NCI-H1092 (cell line): Measurements from ENCODE around the gene BCAS1.

Experiments
- DNase-seq: peaks from one replicate; lab custom pipeline; 2025; lab: John Stamatoyannopoulos, UW

Gene BCAS1

DNA sequence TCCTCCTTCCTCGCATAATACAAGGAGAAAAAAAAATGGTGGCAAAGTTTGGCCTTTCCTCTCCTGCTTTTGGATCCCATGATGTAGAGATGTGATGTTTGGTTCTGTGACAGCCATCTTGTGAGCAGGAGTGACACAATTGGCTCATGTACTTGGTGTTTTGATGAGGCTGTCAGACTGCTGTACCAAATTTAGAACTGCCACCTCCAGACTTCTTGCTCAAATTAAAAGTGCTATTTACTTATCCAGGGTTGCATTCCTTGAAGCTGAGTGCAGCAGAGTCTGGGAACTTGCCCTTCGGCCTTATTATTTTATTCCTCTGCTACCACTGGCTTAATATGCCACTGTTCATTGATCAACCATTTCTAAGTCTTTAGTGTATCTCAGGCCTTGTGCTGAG lies 21.9 kb downstream of the BCAS1 start:
- DNase-seq, result no peak

DNA sequence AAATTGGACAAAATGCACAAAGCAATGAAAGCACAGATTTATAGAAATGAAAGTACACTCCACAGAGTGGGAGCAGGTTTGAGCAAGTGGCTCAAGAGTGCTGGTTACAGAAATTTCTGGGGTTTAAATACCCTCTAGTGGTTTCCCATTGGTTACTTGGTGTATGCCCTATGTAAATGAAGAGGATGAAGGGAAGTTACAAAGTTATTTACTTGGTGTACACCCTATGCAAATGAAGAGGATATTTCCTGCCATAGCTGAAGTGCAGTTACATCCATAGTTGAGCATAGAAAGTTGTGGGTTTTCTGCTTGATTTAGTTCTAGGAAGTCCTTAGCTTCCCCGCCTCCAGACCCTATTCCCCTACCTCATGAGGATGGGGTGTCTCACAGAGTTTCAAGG lies 22.7 kb downstream of the BCAS1 start:
- no peak for DNase-seq

DNA sequence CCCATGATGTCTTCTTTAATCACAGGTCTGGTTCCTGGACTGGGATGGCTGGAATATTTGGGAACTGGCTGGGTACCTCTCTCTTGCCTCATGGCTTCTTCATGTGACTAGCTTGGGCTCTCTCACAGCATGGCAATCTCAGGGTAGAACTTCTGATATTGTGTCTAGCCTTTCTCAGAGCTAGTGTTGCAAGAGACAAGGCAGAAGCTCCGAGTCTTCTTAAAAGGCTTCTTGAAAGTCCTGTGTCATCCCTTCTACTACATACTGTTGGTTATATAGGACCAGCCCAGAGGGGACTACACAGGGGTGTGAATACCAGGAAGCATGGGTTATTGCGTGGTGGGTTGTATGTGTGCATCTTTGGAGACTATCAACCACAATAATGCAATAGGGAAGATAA lies 23.3 kb downstream of the BCAS1 start:
- no peak for DNase-seq

DNA sequence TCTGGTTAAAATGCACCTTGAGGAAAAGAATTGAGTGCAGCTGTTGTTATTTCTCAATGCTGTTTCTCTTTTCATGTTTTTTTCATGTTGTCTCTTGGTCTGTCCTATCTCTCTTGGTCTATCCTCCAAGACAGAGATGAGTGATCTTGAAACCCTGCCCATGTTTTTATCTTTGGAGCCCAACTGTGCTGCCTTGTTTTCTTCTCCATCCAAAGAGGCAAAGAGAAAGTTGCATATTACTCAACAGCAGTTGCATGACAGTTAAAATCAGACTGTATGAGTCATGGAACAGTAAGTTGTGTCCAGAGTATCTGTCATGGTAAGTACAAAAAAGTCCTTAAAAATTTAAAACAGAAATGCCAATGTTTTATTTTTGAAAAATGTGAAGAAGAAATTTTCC lies 26.2 kb downstream of the BCAS1 start:
- no peak for DNase-seq

DNA sequence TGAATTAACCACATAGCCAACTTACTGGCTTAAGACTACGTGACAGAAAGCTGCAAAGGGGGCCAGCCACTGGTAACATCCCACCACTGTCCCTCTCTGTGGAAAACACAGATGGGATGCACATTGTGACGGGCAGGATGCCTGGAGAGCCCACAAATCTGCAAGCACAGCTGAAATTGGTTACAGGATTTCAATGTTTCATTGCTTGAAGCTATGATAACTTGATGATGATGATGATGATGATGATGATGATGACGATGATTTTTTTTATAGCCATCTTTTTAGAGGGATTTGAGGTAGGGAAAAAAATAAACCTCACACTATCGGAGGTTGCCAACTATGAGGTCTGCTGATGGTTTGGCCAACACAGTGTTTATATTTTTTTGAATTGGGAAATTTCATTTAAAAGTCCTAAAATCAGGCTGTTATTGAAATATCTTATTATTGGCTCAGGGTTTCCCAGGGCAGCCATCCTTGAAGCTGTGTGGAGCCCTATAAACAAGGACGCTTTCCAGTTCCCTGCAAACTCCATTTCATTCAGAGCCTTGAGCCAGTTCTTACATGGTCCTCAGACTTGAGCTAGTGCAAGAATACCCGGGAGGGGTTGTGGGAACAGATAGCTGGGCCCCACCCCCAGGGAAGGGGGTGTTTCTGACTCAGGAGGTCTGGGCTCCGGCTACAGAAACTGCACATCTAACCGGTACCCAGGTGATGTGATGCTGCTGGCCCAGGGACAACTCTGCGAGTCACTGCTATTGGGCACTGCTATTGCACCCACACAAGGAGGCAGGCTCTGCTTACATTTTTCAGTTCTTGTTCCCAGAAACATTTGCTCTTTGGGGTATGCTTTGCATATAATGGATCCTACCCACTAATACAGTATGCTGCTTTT lies 27.1 kb downstream of the BCAS1 start:
- no peak for DNase-seq

DNA sequence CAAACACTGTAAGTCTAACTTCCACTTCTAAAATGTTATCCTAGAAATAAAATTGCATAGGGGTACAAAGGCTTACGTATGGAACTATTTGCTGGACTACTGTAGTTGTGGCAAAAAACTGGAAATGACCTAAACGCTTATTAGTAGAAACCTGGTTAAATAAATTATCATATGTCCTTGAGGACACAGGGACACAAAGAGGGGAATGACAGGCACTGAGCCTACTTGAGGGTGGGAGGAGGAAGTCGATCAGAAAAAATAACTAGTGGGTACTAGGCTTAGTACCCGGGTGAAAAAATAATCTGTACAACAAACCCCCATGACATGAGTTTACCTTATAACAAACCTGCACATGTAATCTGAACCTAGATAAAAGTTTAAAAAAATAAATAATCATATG lies 28.4 kb downstream of the BCAS1 start:
- DNase-seq, result no peak

DNA sequence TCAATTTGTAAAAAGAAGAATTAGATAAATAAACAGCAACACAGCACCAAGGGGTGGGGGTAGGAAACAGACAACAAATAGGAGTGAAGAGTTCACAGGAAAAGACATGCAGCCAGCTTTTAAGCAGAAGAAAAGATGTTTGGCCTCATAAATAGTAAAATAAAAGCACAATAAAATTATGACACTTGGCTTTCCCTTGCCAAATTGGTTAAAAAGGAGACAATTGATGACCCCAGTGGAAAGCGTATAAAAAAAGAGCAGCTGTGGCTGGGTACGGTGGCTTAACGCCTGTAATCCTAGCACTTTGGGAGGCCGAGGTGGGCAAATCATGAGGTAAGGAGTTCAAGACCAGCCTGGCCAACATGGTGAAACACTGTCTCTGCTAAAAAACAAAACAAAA lies 29.1 kb downstream of the BCAS1 start:
- no peak for DNase-seq

DNA sequence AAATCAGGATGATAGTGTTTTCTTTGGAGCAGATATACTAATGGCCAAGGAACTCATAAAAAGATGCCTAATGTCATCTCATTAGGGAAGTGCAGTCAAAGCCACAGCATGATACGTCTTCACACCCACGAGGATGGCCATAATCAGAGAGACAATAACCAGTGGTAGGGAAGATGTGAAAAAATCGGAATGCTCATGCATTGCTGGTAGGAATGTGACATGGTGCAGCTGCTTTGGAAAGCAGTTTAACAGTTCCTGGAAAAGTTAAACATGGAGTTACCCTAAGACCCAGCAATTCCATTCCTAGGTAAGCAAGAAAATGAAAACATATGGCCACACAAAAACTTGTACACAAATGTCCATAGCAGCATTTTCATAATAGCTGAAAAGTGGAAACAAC lies 29.9 kb downstream of the BCAS1 start:
- DNase-seq, result no peak

DNA sequence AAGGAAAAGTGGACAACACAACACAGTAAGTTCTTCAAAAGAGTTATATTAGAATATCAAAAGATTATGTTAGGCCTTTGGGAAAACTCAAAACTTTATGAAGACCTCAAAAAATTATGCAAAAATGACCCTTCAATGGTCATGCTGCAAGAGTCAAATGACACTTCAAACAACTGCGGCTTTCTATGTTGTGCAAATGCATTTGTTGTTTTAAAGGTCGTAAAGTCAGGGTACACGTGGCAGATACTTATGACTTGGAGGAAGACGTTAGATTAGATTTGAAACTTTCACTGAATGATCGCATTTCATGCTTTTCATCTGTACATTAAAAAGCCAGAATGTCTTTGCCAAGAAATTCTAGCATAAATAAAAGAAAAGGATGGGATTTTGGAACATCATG lies 31.4 kb downstream of the BCAS1 start:
- no peak for DNase-seq

DNA sequence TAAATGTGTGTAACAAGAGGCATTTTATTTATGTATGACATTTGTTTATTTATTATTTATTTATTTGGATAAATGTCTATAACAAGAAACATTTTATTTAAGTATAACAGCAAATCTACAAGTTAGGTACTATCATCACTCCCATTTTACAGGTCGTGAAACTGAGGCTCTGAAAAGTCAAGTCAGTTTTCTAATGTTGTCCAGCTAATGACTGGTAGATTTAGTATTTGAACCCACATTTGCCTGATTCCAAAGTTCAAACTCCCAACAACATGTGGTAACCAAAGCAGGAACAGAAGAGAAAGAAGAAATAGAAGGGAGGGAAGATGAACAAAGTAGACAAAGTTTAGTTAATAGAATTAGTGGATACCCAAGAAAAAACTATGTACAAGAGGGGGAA lies 32.9 kb downstream of the BCAS1 start:
- no peak for DNase-seq

DNA sequence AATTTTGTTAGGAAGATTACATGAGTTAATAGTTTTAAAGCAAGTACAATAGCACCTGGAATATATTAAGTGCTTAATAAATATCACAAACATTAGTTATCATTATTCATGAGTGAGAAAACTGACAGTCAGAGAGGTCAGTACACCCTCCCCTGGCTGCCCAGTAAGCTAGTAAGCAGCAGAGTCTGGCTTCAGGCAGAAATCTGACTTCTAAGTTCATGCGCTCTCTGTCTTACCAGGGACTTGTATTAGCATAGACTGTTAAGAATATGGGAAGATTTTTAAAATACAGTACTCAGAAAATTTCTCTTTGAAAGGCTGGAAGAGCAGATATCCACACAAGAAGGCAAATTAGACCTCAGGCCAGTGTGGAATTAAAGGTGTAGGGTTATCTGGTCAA lies 40.8 kb downstream of the BCAS1 start:
- no peak for DNase-seq

DNA sequence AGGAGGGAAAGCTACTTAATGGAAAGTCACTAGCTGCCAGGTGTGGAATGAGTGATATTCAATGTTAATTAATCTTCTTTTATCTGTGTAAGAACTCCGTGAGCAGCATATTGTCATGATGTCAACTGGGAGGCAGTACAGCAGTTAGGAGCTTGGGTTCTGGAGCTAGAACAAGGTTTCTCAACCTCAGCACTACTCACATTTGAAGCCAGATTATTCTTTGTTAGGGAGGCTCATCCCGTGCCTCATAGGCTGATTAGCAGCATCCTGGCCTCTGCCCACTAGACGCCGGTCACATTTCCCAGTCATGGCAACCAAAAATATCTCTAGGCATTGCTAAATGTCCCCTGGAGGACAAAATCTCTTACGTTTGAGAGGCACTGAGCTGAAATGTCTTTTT lies 41.2 kb downstream of the BCAS1 start:
- no peak for DNase-seq

DNA sequence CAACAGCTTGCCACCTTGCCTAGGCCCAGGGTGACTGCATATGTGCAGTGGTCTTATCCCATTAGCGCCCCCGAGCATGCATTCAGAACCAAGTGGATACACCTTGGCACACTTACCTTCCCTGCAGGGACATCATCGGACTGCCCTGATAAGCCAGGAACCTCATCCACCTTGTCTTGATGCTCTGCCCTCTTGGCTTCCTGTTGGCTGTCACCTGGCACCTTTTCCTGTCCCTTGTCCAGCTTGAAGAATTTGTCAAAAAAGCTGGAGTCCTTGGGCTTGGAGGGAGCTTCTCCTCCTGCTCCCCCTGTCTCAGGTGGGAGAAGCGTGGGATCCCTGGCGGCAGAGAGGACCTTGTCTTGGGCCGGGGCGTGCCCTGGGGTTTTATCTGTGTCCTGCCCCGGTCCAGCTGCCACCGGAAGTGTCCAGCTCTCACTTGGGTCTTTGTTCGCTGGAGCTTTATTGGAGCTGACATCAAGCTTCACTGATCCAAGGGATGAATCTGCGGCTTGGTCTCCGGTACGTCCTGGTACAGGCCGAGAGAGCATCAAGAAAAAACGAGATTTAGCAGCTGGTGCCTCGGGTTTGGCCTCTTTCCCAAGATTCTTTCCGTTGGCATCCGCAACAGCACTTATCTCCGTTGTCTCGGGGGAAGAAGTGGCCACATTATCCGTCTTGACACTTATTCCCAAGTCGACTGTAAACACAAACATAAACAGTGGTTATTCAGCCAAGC lies 42.0 kb downstream of the BCAS1 start:
- no peak for DNase-seq

DNA sequence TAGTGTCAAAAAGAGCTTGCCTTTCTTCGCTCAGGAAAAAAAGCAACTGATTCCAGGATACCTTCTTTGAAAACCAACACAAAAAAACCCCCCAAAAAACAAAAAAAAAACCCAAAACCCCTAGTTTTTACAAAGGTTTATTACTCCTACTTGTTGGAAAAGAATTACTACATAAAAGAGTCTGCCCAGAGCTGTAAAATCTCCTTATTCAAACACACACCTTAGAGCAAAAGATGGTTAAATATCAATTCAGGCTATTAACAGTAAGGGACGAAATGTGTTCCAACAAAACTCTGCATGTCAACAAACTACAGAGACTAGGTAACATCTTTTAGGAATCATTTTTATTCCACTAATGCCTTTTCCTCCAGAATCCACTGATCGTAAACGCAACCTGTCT lies 42.7 kb downstream of the BCAS1 start:
- DNase-seq, result no peak

DNA sequence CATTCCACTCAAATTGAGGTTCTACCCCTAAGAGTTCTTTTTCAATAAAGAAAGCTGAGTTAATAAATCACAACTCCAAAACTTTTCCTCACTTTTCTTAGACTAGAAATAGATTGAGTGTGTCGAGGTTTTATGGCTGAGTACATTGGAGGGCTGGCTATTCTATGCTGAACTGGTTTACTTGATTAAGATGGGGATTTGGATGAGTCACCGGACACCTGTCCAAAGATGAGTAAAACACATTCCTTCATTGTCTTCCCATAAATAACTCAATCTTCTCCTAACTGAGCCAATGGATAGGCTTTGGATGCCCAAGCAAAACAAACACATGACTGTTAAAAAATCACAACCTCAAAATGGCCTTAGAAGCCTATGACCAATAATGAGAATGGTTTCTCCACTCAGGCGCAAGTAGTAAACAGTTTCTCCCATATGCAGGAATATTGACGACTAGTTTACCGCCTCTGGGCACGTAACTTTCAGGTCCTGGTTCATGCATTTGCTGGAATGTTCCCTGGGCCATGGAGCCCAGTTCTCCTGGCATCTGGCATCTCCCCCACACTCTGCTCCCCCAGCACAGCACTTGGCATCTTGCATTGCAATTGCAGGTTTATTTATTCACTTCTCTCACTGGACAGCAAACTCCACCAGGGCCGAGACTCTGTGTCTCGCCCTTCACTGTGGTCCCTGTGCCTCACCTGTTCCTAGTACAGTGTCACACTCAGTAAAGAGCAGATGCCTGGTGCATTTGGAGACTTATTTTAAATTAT lies 43.9 kb downstream of the BCAS1 start:
- DNase-seq, result no peak

DNA sequence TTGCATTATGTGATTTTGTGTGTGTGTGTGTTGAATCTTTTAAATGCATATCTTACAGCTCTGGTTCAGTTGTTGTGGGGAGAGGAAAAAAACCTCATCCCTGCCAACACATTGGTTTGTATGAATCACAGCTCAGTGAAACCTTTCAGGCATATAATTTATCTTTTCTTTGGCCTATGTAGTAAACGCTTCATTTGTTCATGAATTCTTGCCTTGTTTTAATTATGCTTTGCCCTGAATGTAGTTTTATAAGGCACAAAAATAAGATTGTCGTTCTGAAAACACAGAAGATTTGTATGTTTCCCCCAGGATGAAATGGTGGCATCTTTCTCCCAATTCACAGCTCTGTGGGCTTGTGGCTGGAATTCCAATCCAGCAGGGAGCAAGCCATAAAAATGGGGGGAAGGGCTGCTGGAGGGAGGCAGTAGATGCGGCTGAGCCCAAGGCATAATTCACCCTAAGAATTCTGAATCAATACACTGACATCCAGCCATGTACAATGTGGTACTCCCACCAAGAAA lies 45.1 kb downstream of the BCAS1 start:
- no peak for DNase-seq

DNA sequence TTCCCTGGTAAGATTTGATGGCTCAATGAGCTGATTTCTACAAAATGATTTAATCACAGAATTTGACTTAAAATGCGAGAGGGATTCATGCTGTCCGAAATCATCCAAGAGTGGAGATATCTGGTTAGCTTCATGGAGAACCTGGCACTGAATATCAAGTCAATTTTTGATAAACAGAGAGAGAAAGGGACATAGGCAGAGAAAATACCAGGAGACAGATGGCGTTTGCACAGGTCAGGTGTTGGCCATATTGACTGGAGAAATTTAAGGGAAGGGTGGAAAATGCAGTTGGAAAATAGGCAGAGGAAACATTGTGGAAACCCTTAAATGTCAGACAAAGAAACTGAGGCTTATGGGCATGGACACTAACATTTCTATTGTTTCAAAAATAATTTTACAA lies 47.0 kb downstream of the BCAS1 start:
- DNase-seq, result no peak

DNA sequence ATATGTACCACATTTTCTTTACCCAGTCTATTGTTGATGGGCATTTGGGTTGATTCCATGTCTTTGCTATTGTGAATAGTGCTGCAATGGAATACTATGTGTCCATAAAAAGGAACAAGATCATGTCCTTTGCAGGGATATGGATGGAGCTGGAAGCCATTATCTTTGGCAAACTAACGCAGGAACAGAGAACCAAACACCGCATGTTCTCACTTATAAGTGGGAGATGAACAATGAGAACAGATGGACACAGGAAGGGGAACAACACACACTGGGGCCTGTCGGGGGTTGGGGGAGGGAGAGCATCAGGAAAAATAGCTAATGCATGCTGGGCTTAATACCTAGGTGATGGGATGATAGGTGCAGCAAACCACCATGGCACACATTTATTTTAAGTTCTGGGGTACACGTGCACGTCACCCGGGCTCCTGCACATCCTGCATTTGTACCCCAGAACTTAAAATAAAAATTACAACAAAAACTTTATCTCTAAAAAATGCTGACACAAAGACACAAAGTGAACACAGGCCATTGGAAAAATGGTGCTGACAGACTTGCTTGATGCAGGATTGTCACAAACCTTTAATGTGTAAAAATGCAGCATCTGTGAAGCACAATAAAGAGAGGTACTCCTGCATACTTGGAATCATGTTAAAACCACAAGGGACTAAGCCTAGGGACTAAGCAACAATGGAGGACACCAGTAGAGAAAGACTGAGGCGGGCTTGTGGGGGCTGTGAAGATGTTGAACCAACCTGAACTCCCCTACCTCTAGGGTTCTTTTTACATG lies 48.8 kb downstream of the BCAS1 start:
- DNase-seq, result no peak

DNA sequence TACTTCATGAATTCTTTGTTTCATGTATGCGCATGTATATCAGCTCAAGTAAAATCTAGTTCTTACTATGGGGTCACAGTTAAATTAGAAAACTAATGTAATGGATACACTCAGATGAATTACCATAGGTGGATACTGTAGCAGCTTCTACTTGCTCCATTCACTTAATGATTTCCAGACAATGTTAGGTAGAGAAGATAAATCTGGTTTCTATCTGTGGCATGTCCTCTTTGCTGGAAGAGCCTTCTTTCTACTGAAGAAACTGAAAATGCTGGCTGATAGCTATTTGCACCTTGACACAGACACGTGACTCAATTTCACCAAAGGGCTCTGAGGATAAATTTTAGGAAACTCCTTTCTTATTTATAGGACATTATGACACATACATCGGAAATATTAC lies 49.5 kb downstream of the BCAS1 start:
- DNase-seq, result no peak

DNA sequence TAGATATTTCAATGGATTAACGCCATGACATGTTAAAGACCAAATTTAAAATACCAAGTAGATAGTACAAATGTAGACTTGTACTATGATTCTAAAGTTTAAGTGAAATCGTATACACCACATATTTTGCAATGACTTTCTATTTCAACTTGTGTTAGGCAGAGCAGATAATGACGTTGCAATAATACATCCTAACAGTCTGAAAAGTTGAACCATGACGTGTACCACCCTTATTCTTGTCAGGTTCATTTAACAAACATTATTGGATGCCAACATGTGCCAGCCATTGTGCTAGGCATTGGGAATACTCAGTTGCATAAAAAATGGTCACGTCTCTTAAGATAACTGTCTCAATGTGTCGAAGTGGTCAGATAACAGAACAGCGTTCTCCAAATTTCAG lies 50.0 kb downstream of the BCAS1 start:
- no peak for DNase-seq

DNA sequence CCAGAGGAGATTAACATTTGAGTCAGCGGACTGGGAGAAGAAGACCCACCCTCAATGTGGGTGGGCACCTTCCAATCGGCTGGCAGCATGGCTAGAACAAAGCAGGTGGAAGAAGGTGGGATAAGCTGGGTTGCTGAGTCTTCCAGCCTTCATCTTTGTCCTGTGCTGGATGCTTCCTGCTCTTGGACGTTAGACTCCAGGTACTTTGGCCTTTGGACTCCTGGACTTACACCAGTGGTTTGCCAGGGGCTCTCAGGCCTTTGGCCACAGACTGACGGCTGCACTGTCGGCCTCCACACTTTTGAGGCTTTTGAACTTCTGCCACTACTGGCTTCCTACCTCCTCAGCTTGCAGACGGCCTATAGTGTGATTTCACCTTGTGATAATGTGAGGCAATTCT lies 50.8 kb downstream of the BCAS1 start:
- DNase-seq, result no peak

DNA sequence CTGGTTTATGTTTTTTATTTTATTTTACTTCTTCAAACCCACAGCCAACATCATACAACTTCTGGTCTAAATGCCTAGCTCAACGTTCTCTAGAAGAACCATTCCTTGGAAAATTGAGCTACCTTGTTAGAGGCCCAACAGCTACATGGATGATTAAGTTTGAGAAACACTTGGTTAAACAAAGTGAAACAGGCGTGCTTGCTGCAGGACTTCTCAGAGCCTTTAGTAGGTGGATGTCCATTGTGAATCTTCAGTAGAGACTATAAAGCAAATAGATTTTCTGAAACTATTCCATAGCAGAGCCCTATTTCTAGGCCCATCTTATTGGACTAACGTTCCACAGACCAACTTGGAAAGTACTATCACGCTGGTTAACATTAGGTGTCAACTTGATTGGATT lies 51.3 kb downstream of the BCAS1 start:
- DNase-seq, result no peak
